HG02973 (cell line): ENCODE measurements around the gene LOXL1.

Experiments used
- ATAC-seq: cut with Tn5 transposase; IDR thresholded peaks from one replicate; pipeline ENCODE4 v1.9.1; 2021; ENCODE audit warnings: moderate library complexity; ENCODE audit not compliant: unreplicated experiment

LOXL1 gene

DNA sequence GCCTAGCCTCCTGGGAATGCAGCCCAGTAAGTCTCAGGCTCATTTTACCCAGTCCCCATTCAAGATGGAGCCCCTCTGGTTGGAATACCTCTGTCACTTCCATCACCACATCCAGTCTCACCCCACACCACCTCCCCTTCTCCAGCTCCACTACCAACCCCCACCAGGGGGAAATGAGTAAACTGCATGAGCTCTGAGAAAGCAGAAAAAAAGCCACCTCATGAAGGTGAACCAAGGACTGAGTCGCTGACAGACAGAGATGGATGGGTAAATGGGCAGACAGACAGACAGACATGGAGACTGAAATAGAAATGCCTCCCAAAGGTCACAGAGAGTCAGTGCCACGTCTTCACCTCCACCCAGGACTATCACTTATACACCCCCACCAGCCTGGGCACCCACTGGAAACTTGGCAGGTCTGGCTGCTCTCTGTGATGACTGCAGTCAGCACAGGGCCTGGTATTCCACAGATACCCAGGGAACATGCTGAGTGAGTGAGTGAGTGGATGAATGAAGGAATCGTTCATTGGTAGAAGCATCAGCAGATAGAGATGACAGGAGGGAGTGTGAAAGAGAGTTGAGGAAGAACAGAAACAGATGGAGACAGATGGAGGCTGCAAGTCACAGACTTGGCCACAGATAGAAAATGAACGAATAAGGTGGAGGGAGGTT, 4.9 kb upstream of the LOXL1 start:
- ATAC-seq: no peak

DNA sequence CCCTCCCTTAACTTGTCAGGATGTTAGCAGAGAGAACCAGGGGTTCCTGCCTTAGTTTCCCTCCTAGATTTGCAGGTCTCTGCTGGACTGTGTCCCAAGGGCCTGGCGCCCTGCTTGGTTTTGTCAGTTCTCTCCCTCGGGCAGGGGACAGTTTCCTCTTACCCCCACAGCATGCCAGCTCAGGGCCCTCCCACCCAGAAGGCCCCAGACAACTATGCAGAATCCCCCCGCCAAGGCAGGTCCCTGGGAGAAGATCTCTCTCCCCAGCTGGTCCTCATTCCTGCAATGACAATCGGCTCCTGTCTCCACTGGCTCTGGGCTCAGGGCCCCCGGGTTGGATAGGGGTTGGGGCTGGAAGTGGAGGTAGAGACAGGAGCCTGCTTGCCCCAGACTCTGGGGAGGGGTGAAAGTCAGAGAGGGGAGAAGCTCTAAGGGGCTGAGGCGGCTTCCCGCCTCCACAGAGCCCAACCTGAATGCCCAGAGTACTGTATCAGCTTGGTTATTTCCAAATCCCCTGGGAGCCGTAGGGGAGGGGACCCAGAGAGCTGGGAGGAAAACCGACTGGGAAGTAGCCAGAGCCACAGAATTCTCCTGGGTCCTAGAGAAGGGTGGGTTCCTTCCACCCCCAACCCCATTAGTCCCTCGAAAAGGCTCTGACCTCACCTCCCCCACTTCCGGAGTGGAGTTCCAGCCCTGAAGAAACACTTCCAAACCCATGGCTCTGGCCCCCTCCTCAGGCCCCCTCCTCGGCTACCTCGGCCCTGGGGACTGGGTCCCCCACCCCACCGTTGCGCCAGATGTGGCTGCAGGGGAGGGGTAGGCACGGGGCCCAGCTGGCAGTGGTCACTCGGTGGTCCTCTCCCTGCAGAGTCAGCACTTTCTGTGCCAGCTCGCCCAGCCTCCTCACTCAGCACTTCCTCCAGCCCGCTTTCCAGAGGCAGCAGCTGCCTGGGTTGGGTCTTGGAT, 3.8 kb upstream of the LOXL1 start:
- ATAC-seq: no peak

DNA sequence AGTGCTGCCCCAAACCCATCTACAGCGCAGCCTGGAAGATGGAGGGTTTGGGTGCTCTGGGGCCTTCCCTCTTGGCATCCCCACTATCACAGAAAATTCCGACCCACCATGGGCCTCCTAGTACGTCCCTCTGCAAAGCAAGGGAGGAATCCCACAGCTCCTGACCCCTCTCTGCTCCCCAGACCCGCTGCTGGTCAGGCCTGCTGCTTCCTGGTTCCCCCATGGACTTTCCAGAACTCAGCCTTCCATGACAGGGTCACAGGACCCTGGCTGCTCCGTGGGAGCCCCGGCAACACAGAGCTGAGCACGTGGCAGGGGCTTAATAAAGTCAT, 3.1 kb upstream of the LOXL1 start:
- no peak for ATAC-seq

DNA sequence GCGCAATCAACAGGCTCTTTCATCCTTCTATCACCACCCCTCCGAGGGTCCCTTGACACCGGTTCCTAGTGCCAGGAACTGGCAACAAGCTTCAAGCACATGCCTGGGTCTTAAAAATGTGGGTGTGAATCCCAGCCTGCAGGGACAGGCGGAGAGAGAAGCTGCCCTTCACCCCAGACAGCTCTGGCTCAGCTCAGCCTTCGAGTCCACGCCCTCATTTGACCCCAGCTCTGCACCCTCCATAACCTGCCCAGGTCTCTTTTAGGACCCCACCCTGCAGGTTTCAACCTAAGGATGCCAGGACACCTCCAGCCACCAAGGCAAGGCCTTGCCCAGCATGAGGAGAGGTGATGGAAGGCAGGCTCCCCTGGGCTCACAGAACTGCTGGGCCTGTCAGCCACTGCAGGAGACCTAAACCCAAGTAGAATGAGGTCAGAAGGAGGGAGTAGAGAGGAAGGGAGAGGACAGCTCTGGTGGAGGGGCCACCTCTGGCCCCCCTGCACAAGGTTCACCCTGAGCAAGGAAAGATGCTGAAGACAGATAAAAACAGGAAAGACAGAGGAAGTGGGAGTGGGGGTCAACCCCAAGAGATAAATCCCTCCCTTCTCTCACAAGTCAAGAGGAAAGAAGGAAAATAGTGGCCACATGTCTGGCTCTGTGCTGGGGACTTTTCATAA, 2.6 kb upstream of the LOXL1 start:
- ATAC-seq: no peak

DNA sequence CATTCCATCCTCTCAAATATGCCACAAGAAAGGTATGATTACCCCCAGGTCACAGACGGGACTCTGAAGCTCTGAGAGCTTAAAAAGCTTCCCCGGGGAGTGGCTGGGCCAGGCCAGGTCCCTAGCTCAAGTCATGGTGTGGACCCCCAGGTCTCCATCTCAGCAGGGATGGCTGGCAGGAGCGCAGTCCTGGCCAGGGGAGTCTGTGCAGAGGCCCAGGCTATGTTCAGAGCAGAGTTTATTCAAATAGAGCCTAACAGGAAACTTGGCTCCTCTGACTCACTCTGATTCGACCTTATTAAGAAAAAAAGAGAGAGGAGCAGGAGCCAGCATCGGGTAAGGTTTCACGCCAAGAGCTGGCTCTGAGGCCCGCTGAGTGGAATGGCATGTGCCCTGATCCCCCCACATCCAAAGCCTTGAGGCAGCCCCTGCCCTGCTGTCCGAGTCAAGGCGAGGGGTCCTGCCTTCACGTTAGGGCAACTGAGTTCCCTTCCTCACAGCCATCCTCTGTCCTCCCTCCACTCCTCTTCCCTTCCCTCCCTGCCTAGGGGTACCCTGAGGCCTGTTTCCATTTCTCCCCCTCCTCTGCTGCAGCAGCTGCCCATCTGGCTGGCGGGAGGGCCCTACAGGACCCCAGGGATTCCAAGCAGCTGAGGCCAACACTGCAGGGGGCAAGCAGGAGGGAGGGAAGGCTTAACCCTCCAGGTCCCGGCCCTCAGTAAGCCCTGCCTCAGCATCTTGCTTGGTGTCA, 1.9 kb upstream of the LOXL1 start:
- no peak for ATAC-seq

DNA sequence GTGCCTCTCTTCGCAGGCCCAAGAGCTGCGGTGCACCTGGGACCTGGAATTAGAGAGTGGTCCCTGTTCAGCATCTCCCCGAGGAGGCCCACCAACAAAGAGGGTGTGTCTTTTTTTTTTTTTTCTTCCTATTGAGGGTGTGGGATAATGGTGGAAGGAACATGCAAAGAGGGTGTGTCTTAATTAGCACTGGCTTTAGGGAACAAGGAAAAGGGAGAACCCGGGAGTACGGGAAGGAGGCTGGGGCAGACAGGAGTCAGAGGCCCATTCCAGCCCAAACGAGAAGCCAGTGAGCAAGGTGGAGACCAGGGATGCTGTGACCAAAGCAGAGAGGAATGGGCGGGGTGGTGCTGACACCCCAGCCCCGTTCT, 429 bp upstream of the LOXL1 start:
- ATAC-seq: no peak

DNA sequence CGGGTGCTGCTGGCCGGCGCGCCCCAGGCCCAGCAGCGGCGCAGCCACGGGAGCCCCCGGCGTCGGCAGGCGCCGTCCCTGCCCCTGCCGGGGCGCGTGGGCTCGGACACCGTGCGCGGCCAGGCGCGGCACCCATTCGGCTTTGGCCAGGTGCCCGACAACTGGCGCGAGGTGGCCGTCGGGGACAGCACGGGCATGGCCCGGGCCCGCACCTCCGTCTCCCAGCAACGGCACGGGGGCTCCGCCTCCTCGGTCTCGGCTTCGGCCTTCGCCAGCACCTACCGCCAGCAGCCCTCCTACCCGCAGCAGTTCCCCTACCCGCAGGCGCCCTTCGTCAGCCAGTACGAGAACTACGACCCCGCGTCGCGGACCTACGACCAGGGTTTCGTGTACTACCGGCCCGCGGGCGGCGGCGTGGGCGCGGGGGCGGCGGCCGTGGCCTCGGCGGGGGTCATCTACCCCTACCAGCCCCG, 777 bp downstream of the LOXL1 start:
- ATAC-seq: no peak

DNA sequence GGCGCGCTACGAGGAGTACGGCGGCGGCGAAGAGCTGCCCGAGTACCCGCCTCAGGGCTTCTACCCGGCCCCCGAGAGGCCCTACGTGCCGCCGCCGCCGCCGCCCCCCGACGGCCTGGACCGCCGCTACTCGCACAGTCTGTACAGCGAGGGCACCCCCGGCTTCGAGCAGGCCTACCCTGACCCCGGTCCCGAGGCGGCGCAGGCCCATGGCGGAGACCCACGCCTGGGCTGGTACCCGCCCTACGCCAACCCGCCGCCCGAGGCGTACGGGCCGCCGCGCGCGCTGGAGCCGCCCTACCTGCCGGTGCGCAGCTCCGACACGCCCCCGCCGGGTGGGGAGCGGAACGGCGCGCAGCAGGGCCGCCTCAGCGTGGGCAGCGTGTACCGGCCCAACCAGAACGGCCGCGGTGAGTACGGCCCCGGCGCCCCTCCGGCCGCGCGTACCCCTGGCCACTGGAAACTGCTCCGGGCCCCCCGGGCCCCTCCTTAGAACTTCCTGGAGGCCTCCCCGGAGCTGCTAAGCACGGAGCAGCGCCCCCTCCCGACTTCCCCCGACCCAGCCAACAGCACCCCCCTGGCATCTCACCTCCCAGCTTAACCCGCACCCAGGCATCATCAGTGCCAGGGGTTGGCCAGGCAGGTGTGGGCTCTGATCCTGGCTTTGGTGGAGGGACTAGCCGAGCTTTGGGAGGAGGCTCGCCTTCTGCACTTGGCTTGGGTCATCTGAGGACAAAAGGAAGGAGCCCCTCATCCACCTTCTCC, 1.4 kb downstream of the LOXL1 start:
- ATAC-seq: no peak

DNA sequence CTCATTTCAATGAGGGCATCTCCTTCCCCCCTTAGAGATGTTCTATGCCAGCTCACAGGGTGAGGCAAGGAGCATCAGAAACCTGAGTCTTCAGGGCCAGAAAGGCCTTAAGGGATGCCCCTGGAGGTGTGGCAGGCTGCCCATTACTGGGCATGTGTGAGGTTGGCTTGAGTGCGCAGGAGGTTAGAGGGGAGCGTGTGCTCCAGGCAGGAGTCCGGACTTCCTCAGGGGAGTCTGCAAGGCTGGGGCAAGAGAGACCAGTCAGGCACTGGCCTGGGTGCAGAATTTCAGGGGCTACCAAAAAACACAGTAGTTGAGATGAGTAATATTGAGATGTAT, 1.9 kb downstream of the LOXL1 start:
- ATAC-seq: no peak

DNA sequence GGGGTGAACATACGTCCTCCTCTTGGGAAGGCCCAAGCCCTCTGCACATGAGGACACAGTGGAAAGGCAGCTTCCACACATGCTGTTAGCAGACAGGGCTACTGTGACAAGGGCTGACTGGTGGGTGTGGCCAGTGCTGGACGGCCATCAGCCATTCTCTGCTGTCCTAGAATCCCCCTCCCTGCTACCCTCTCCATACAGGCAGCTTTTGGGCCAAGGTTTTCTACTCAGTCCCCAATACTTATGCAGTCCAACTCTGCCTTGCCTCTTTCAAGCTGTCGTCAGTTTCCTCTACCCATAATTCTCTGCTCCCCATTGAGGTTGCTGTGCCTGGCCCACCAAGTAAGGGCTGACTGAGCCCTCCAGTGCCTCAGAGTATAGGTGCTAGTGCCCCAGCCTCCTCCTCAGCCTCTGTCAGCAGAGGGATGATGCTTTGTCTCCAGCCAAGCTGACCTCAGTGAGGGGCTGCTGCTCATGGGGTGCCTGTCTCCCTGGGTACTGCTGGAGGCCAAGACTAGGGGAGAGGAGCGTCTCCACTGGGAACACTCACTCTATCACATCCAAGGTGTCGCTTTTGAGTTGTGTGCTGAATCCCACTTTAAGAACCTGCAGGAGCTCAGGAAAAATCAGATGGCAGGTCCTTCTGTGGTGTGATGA, 2.8 kb downstream of the LOXL1 start:
- ATAC-seq: no peak

DNA sequence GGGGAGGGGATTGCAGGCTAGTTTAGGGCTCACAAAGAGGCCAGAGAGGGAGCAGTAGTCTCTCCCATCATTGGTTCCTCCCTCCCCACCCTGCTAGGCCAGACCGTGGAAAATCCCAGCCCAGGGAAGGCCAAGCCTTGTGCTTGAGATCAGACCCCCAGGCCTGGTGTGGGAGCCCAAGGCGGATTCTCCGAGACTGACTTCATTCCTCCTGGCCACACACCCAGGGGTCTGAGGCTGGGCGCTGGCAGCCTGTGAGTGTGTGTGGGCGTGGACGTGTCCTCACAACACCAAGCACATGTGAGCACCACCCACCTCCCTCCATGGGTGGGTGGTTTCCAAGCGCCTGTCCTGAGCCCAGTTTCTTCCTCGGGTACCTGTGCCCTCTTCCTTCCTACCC, 4.1 kb downstream of the LOXL1 start:
- no peak for ATAC-seq

DNA sequence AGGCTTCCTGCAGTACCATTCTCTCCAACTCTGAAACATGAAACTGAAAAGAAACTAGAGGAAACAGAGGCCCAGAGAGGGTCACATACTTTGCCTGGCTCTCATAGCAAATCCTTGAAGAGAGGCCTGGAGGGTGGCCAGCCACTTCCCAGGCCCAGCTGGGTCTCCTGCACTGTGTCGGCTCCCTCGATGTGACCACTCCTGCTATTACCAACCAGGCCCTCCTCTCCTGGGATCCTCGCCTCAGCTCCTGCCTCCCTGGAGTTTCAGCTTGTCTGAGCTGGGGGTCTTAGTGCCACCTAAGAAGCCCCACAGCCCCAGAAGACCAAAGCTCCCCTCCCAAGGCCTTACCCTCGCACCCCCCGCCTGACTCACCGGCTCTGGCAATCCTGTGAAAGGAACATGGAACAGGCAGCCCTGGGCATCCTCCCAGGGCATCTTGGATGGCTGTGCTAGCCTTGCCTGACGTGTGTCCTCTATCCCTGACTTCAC, 4.6 kb downstream of the LOXL1 start:
- ATAC-seq: no peak

DNA sequence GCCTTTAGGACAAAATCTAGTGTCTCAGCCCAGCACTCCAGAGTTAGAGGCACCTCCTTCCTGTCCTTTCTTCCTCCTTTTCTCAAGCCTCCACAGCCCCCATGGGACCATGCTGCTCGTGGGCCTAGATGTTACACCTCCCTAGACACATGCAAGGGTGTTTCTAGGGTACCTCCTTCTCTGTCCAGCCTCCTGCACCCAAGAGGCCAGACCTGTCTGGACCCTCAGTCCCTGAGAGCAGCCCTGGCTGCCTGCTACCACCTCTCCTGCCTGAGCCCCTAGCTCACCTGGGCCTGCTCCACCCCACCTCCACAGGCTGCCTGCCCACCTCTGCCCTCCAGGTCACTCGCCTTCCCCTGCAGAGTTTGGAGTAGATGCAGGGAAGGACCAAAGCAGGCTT, 5.2 kb downstream of the LOXL1 start:
- ATAC-seq: no peak

DNA sequence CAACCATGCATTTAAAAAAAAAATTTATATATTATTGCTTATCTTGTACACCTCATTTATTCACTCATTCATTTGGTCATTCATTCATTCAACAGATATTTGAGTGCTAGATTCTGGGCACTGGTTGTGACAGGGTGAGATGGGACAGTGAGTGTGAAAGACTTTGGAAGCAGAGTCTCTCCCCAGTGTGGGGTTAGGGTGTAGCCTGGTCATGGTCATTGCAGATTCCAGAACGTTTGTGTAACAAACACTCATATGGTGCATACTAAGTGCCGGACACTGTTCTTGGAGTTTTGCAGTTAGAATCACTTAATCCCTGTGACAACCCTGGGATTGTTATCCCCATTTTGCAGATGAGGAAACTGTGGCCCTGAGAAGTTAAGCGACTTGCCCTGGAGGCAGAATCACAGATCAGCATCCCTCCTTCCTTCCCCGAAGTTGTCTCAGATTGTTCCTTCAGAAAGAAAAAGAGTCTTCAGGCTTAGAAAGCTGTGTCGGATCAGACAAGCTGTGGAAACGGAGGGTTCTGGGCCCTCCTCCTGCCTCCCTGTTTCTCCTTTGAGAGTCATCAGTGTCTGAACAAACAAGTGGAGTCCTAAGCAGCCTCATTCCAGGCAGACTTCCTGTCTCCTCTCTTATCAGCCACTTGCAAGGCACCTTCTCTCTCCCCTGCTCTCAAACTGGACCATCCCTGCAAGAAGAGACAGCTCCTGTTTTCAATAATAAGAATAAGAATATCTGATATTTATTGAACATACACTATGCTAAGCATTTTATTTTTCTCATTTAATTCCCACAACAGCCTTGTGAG, 6.3 kb downstream of the LOXL1 start:
- no peak for ATAC-seq

DNA sequence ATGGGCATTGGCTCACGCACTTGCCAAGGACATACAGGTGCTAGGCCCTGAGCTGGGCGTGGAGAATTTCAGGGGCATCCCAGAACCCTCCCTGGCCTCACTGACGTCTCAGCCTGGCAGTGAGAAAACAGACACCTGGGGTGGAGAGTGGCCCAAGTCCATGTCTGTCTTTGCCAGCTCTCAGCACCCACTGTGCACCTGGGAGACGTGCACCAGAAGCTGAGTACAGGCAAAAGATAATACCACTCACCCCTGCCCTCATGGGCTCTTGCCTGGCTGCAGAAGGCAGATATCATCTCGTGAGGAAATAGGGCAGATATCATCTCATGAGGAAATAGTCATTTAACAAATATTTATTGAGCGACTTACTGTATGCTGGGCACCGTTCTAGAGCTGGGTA, 8.0 kb downstream of the LOXL1 start:
- ATAC-seq: no peak

DNA sequence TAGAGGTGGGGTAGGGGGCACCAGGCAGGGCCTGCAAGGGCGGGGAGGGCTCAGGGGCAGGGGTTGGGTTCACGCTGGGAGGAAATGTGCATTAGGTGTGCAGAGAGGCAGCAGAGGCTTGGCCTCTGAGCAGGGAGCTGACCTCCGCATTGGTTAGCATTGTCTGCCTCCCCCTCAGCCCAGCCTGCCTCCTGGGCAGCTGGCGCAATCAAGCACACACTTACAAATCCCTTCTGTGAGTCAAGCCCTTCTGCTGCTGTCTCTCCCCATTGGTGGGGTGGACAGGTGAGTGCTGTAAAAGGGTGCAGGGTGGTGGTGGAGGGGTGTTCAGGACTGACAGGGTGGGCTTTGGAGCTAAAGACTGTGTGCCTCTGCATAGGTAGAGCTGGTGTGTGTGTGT, 9.3 kb downstream of the LOXL1 start:
- ATAC-seq: no peak

DNA sequence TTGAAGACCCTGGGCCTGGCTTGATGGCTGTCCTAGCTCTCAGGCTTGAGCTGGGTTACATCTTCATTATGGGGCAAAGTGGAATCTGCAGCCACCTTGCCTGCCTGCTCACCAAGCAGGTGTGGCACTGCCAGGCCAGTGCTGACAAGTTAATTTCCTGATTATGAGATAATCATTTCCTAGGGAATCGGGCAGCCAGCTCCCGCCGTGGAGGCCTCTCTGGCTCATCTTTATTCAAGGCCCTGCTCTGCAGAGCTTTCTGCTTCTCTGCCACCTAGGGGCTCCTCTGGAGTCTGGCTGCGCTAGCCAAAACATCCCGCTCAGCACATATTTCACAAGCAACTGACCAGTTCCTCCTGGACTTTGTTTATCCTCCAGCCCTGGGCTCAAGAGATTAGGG, 9.9 kb downstream of the LOXL1 start:
- ATAC-seq: no peak

DNA sequence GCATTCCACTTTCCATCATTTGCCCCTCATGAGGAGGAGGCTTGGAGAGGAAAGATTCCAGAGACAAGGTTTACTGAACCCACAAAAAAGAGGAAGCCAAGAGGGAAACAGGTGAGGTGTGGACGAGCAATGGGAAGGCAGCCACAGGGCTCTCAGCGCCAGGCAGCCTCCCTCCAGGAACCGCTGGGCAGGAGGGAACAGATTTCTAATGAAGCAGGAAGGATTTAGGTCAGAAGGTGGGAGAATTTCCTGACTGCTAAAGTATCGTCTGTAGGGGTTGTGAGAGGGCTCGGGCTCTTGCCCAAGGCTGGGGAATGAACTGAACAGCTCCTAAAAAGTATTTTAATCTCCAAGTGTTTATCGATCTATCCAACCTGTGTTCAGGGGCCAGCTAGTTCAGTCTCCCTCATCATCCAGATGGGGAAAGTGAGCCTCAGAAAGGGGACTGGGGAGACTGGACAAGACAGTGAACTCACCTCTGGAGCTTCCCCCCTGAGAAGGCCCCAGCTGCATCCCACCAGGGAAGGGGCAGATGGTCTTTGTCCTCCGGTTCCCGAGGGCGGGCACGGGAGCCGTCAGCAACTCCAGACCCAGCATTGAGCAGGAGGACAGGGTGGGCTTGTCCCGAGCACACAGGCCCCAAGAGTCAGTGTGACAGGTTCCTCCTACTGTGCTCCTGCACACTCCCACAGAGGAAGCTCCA, 10.5 kb downstream of the LOXL1 start:
- ATAC-seq: no peak
